HG03108 (cell line): ENCODE measurements around the gene GDI1.
A peak's percentile ranks its signal among the peaks of the same experiment; 100 is the strongest.
"Not testable (repeated sequence)": the region's sequence is repeated elsewhere in the genome, so short reads cannot be mapped to it uniquely, and the experiment has no call there.

Experiments
- ATAC-seq: cut with Tn5 transposase; IDR thresholded peaks from one replicate; pipeline ENCODE4 v1.9.1; 2021; ENCODE audit warnings: moderate library complexity; ENCODE audit not compliant: unreplicated experiment

GDI1 gene

DNA sequence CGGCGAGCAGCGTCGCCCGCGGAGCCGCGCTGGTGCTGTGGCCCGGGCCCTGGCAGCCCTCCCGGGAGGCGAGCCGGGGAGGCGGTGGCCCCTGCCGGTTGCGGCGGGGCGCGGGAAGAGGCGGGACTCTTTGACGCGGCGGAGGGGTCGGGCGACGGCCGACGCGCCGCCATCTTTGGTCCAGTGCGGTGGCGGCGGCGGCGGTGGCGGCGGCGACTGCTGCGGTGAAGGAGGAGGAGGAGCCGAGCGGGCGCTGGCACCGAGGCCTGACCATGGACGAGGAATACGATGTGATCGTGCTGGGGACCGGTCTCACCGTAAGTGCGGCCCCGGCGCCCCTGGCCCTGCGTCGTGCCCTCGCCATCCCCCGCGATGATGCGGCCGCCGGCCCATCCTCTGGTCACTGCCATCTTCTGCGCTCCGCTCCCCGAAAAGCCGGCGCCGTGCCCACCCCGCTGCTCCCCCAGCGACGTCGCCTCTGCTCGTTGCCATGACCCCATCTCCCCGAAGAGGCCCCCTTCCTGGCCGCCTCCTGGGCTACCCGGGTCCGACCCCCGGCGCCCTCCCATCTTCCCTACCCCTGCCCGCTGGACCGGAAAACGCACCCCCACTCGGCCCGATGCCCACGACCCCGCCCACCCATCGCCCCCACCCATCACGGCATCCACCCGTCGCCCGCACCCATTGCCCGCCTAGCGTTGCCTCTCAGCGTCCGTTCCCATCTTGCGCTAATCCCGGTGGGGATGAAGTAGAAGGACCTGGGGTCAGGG is at the start of gene GDI1:
TSS of gene GDI1 (plus strand) at position 172 of the 770 bp plus-strand sequence. CDS start at position 273, 101 bp downstream.
- no peak for ATAC-seq

DNA sequence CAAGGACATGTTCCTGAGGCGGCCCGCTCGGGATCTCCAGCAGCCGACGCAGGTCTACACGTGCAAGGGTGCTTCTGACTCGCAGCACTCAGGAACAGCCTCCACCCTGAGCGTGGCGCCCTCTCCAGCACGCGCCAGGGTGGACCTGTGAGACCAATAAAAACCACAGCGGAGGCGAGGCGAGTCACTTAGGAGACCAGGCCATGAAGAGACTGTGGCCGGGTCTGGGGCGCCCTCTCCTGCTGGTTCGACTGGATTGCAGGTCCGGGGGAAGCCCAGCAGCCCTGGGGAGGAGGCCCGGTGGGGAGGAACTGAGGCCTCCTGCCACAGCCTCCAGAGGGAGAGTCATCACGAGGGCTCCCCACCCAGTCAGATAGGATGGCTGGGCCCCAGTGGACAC is 48.9 kb upstream of the GDI1 start:
- ATAC-seq: not testable (repeated sequence)

DNA sequence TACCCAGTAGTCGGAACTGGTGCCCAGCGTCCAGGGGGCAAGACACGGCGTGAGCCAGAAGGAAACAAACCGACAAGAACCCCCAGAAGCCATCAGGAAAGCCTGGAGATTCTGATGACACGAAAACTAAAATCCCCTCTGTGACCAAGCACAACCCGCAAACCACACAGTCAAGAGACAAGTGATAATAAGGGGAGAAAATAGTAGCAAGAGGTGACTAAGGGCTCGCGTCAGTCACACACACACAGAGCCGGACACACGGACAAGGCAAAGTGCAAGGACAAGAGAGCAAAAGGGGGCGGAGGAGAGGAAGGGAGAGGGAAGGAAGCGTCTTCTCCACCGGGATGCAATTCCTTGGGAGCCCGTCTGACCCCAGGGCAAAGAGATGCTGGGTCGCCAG is 48.3 kb upstream of the GDI1 start:
- ATAC-seq: not testable (repeated sequence)

DNA sequence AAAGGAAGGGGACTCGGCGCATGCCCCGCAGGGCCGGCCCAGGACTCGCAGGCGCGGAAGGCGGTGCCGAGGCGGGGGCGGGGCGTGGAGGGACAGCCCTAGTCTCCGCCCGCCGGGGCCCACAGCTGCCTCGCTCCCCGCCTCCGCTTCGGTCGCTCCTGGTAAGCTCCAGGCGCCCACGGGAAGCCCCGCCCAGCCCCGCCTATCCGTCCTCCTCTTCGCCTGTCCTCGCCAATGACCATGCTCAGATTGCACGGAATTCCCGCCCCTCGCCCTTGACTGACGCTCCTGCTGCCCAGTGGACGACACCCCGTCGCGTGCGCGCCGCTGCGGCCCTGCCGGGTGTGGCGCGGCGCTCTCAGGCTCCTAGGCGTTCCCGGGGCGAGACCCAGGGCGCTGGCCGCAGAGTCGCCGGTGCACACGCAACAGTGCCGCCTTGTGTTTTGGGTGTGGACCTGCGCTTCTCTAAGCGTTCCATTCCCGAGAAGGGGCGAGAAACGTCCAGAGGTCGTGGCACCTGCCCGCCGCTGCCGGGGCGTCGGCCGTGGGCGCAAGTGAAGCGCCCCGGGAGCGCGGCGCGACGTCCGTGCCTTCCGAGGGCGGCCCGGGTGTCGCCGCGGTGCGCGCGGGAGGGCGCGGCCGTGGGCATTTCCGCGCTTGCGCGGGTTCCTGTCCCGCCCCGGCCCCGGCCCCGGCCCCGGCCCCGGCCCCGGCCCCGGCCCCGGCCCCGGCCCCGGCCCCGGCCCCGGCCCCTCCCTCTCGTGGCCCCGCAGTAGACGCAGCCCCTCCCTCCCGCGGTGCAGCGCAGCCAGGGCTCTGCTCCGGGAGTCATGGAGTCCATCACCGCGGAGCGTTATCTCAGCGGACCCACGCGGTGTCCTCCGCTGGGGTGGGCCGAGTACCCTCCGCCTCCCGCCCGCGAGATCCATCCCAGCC is 46.9 kb upstream of the GDI1 start:
- ATAC-seq: peak; percentile 65

DNA sequence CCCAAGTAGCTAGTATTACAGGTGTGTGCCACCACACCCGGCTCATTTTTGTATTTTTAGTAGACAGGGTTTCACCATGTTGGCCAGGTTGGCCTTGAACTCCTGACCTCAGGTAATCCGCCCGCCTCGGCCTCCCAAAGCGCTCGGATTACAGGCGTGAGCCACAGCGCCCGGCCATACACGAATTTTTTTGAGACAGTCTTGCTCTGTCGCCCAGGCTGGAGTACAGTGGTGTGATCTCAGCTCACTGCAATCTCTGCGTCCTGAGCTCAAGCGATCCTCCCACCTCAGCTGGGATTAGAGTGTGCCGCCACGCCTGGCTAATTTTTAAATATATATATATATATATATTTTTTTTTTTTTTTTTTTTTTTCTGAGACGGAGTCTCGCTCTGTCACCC is 40.6 kb upstream of the GDI1 start:
- ATAC-seq: not testable (repeated sequence)

DNA sequence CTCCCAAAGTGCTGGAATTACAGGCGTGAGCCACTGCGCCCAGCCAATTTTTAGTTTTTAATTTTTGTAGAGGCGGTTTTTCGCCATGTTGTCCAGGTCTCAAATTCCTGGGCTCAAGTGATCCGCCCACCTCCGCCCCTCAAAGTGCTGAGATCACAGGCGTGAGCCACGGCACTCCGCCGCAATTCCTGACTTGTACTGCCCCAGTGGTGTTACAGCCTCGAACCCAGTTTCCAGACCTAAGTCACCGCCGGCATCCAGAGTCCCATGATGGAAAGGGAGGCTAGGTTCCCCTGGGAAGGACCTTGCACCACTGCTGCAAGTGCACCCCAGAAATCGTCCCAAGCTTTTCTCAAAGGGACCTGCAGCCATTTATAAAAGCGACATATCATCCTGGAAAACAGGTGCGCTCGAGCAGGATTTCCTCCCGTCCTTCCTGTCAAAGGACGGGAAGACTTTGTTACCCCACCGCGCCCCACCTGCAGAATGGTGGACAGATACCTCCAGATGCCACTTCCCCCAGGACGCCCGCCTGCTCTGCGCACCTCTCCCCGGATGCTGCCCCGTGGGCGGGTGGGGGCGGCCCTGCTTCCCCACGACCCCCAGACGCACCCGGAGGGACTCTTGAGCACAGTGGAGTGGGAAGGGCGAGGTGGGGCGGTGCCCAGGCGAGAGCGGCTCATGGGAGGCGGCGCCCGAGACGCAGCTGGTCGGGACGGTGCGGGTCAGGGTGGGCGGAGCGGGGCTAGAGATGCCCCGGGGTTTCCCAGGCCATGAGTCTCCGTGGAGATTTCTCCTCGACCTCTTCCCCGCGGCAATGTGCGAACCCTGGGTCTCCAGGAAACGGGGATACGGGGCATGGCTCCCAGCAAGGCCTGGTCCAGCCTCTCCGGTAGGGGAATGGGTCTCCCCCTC is 39.7 kb upstream of the GDI1 start:
- ATAC-seq: peak; percentile 36

DNA sequence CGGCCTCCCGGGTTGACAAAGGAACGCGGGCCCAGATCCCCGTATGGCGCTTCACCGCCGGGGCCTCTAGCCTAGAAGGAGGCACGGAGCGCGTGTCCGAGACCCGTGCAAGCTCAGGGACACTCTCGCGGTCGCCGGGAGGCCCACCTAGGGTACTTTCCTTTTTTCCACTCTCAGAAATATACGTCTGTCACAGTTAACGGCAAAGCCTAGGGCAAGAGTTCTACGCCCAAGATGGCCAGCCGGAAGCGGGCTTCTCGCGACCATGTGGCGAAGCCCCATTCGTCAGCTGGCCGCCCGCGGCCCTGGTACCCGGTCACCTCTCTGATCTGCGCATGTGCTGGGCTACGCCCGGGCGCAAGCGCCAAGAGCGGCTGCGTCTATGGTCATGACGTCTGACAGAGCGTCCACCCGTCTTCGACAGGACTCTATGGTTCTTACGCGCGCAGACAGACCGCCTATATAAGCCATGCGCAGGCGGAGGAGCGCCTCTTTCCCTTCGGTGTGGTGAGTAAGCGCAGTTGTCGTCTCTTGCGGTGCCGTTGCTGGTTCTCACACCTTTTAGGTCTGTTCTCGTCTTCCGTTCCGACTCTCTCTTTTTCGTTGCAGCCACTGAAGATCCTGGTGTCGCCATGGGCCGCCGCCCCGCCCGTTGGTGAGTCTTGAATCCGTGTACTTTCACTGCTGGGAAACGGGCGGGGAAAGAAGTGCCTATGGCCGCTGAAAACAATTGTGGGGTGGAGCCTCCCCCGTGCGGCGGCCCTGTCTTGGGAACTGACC is 38.9 kb upstream of the GDI1 start, which contains the start of gene RPL10:
TSS of gene RPL10 (plus strand) at position 490 of the 780 bp plus-strand sequence. CDS start at position 633, 143 bp downstream.
- peak; percentile 86 for ATAC-seq

DNA sequence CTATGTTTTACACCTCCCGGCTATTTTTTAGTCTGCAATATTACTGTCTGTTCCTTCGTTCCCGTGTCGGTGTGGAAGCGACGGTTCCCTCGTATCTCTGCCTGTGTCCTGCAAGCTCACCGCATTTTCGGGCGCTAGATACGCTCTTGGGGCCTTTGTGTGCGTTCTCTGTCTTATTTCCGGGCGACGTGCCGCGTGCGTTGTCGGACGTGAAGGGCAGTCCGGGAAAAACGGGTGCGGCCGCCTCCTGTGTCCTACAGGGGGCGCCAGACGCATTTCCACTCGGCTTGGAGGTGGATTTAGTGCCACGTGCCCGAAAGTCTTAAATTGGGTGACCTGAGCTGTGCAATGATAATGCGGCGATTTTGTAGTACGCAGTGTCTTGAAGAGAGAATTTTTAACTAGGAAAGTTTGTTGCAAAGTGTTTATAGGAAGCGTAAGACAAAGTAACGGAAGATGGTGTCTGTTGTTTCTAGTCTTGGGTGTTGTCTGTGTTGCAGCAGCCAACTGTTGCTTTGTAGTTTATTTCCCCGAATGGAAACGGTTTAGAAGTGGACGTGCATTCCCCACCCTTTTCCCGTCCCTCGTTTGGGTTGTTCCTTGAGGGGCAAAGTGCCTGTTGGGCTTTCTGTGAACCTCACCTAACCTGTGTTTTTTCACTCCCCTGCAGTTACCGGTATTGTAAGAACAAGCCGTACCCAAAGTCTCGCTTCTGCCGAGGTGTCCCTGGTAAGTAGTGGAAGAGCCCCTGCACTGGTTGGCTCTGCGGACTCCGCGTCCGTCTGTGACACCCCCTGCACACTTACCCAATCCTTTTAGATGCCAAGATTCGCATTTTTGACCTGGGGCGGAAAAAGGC is 38.1 kb upstream of the GDI1 start:
- no peak for ATAC-seq

DNA sequence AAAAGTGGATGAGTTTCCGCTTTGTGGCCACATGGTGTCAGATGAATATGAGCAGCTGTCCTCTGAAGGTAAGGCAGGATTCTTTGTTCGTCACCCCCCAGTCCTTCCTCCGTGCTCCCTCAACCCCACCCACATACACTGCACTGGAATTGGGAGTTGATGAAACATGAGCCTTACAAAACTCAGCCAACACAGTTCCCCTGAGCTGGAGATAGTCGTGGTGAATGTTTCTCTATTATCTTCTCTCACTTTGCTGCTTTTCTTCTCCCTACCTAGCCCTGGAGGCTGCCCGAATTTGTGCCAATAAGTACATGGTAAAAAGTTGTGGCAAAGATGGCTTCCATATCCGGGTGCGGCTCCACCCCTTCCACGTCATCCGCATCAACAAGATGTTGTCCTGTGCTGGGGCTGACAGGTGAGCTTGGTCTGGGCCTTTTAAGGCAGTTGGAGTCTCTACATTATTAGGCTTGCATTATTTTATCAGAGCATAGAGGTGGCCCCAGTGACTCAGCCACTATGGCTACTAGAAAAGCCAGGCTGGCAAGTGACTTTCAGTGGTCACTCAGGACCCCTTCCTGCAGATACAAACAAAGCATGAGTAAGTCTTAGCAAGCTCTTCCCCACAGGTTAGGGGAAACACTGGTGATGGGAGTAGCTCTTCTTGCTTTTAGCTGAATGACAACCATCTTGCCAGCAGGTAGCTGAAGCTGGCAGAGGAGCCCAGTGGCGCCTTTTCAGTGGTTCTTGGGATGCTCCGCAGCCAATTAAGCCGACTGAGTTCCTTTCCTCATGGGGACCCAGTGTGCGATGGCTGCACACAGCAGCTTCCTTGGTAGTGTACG is 37.2 kb upstream of the GDI1 start:
- ATAC-seq: no peak

DNA sequence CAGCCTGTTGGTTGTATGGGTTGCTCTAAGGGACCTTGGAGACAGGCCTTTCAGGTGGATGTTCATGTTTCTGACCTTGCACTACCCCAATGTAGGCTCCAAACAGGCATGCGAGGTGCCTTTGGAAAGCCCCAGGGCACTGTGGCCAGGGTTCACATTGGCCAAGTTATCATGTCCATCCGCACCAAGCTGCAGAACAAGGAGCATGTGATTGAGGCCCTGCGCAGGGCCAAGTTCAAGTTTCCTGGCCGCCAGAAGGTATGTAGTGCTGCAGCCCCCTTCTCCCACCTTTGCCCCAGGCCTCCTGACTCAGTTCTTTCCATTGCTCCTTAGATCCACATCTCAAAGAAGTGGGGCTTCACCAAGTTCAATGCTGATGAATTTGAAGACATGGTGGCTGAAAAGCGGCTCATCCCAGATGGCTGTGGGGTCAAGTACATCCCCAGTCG is 36.6 kb upstream of the GDI1 start:
- not testable (repeated sequence) for ATAC-seq

DNA sequence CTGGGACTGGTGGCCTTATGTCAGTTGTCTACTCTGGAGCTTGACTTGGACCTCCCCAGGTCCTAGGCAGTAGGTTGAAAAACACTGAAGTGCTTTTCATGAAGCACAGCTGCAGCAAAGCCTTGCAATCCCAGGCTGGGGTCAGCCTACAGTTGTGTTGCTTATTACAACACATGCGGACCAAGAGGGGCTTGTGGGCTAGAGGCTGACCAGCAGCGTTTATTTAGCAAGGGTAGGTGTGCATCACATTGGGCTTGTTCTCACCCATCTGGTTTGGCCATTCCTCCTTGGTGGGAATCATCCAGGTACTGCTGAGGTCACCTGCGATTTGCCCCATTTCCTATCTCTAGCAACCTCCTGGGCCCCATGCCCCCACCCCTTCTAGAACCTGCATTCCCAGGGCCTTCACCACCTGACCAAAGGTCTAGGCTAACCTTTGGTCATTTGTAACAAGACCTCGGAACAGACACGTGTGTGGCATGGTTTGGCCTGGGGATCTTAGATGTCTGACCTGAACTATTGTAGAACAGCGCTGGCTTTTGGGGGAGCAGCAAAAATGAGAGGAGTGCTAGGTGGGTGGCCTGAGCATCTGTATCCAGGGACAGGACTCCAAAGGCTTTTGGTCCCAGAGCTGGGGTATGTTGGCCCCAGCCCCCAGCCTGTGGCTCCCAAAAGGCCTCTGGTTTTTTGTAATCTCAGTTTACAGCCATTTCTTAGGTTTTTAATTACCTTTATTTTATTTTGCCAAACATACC is 35.7 kb upstream of the GDI1 start:
- no peak for ATAC-seq

DNA sequence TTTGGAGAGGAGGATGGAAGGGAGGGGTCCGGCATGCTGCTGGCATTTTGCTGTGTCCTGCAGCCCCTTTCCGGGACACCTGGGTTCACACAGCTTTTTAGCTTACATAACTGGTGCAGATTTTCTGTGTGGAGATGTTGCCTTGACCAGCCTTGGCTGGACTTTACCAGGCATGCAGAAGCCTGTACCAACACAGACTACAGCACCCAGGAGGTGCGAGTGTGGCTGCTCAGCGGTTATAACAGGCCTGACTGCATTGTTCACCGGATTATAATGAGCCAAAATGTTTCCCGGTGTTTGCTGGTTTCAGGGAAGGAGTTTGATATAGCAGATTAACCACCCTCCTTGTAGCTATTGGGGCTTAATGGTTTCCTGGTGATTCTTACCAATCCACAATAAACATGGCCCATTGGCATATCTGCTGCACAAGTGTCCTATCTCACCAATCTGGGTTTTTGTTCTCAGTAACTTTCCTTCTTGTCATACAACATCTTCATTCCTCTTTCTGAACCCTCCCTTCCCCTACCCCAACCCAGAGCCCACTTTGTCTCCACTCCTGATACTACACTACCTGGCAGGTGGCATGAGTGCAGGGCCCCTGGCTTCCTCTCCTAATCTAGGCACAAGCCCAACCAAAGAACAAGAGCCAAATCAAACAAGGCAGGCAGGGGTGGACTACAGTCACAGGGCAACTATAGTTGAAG is 34.9 kb upstream of the GDI1 start:
- no peak for ATAC-seq

DNA sequence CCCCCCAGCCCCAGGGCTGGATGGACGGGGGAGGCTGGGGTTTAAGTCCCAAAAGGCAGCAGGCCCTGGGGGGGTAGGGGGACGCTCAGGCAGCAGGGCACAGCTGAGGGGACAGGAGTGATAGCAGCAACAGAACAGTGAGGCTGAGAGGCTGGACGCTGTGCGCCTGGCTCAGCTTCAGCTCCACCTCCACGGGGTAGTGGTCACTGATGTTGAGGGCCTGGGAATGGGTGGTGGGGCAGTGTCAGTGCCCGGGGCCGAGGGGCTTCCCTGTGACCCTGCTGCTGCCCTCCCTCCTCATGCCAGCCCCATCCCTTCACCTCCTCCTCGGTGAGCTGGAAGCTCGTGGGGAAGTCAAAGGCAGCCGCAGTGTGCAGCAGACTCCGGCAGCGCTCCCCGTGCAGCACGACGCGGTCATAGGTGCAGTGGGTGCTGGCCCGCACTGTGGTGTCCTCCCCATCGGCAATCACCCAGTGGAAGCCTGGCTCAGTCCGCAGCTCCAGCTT is 34.3 kb upstream of the GDI1 start:
- ATAC-seq: no peak

DNA sequence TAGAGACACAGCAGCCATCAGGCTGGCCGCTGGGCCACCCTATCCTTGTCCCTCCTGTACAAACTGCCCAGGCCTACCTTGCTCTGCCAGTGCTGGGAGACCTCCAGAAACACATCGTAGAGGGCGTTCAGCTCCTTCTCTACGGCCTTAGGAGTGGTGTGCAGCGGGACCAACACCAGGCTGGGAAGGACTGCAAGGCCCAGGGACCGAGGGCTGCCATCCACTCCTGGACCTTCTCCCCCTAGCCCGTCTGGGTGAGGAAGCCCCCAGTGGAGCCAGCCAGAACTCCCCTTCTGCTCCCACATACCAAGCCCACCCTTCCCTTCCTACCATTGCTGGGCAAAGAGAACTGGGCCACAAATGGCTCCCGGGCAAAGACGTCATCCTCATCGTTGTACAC is 33.8 kb upstream of the GDI1 start:
- ATAC-seq: no peak

DNA sequence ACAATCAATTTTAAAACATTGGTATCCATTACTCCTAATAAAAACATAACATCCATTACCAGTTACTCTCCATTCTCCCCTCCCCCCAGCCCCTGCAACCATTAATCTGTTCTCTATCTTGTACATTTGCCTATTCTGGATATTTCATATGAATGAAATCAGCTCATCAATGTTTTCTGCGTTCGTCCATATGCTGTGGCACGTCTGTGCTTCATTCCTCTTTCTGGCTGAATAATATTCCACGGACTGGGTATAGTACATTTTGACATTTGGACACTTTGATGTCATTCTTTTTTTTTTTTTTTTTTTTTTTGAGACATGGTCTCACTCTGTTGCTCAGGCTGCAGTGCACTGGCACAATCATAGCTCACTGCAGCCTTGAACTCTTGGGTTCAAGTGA is 33.1 kb upstream of the GDI1 start:
- no peak for ATAC-seq

DNA sequence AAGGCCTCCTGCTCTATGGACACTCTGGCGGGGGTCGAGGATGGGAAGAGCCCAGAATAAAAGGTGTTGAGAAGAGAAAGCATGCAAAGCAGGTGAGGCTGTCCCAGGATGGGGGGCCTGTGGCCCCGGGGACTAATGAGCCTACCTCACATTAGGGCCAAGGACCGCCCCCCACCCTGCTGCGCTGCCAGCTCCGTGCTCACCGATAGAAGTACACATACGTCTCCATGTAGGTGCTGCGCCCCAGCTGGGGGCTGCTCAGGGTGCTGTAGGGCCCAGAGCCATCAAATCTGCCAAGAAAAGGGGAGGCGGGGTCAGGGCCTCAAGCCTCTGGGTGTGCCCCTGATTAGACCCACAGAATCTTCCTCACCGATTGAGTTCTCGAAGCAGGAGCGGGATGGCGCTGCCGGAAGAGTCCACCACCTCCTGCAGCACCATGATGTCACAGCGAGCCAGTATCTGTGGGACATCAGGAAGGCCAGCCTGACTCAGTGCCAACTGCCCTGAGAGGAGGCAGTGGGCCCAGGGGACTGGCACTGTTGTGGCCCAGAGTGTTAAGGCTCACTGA is 32.2 kb upstream of the GDI1 start:
- no peak for ATAC-seq
